ENCODE data around the gene COPZ1. TPM values are rescaled to one million over a fixed set of nuclear protein-coding genes. Genes with fewer than 3 reads are reported as not detected.
A peak's percentile ranks its signal among the peaks of the same experiment; 100 is the strongest.

COPZ1 gene
- total and polyA plus RNA-seq, 9 of the 15 experiments (the other 6 are each of a cell fraction or from before 2014, with no cell fraction given), result 137 to 487 (median 233) TPM

GRCh38 chr12:54388237-54389133 is 63.6 kb downstream of the COPZ1 start (continued):
- TF ChIP-seq ZNF143 (CRISPR knock-in tag; IDR thresholded peaks at IDR 0.05), result no peak
- TF ChIP-seq RBM15 (IDR thresholded peaks at IDR 0.05; ENCODE audit: insufficient read depth, low read length), result no peak
- TF ChIP-seq DDX20 (tag; IDR thresholded peaks at IDR 0.05; ENCODE audit: low read depth), result no peak
- no peak for TF ChIP-seq HMGN3 (IDR thresholded peaks at IDR 0.05; ENCODE audit: borderline replicate concordance, extremely low read depth, insufficient read length, low read depth, low read length)
- TF ChIP-seq TRIM28 (IDR thresholded peaks at IDR 0.05), result no peak
- TF ChIP-seq PREB (CRISPR knock-in tag; IDR thresholded peaks at IDR 0.05), result no peak
- no peak for TF ChIP-seq YY1 (IDR thresholded peaks at IDR 0.05; ENCODE audit: borderline replicate concordance in 1 of 3, control insufficient read depth in 1 of 3, extremely low read depth in 1 of 3, insufficient read depth in 3 of 3, insufficient read length in 1 of 3, insufficient replicate concordance in 2 of 3, low read depth in 1 of 3, low read length in 2 of 3)
- TF ChIP-seq SMARCA4 (IDR thresholded peaks at IDR 0.05), result 0 out of 2 replicates have a peak, but pooled peaks have one; percentile 0
- no peak for TF ChIP-seq ZNF655 (CRISPR knock-in tag; IDR thresholded peaks at IDR 0.05)
- TF ChIP-seq ZFX (CRISPR knock-in tag; IDR thresholded peaks at IDR 0.05), result peak; percentile 59
- no peak for TF ChIP-seq HNRNPUL1 (IDR thresholded peaks at IDR 0.05; ENCODE audit: low read length)
- no peak for TF ChIP-seq BACH1 (tag; IDR thresholded peaks at IDR 0.05)
- no peak for TF ChIP-seq RBM34 (IDR thresholded peaks at IDR 0.05; ENCODE audit: borderline replicate concordance, insufficient read depth, low read length)
- no peak for TF ChIP-seq MXD1 (CRISPR knock-in tag; IDR thresholded peaks at IDR 0.05; ENCODE audit: borderline replicate concordance, poor library complexity, severe bottlenecking)
- no peak for TF ChIP-seq KLF10 (CRISPR knock-in tag; IDR thresholded peaks at IDR 0.05)
- TF ChIP-seq NFRKB (IDR thresholded peaks at IDR 0.05; ENCODE audit: low read depth), result no peak
- TF ChIP-seq NUFIP1 (IDR thresholded peaks at IDR 0.05; ENCODE audit: partially characterized antibody), result no peak
- TF ChIP-seq ETV5 (CRISPR knock-in tag; IDR thresholded peaks at IDR 0.05; ENCODE audit: low read depth), result no peak
- no peak for TF ChIP-seq THAP7 (CRISPR knock-in tag; IDR thresholded peaks at IDR 0.05)
- no peak for TF ChIP-seq GMEB1 (CRISPR knock-in tag; IDR thresholded peaks at IDR 0.05)
- no peak for TF ChIP-seq ID3 (CRISPR knock-in tag; IDR thresholded peaks at IDR 0.05)
- TF ChIP-seq ID3 (tag; IDR thresholded peaks at IDR 0.05), result no peak
